Left lung (tissue), 10 donors: Measurements from ENCODE around the gene TMEFF1. TPM values are rescaled to one million over a fixed set of nuclear protein-coding genes. Genes with fewer than 3 reads are reported as not detected.

Experiments
- ATAC-seq: fragments of 200-7000 bp; cut with Tn5 transposase; one replicate; pipeline ENCODE4 v1.9.1; 2020; ENCODE audit warnings: moderate library complexity
- DNase-seq, 4 donors: peaks; one replicate each; pipeline ENCODE4 v3.0.0-alpha.2; 2013 to 2020
- H3K27ac ChIP-seq, 2 donors: fragments of 200-600 bp; sonication (generic) in 1 of 2; one replicate each; pipeline versions ENCODE4 v1.5.0 to v1.8.0; 2020 to 2021
- H3K27me3 ChIP-seq, 2 donors: fragments of 200-600 bp; sonication (generic) in 1 of 2; one replicate each; pipeline versions ENCODE4 v1.5.0 to v1.8.0; 2020 to 2021
- H3K36me3 ChIP-seq, 2 donors: fragments of 200-600 bp; sonication (generic) in 1 of 2; one replicate each; pipeline versions ENCODE4 v1.5.0 to v1.8.0; 2020 to 2021
- H3K4me1 ChIP-seq, 2 donors: fragments of 200-600 bp; one replicate each; pipeline ENCODE4 v1.8.0; 2021
- H3K4me3 ChIP-seq, 2 donors: fragments of 200-600 bp; sonication (generic) in 1 of 2; one replicate each; pipeline versions ENCODE4 v1.5.0 to v1.8.0; 2020 to 2021; ENCODE audit warnings: mild to moderate bottlenecking in 1 of 2
- H3K9me3 ChIP-seq, 2 donors: fragments of 200-600 bp; sonication (generic) in 1 of 2; one replicate each; pipeline versions ENCODE4 v1.5.0 to v1.8.0; 2020 to 2021
- CTCF ChIP-seq, 2 donors: fragments of 200-600 bp; sonication (generic) in 1 of 2; IDR thresholded peaks; one replicate each; pipeline versions ENCODE4 v1.5.0 to v1.8.0; 2021; ENCODE audit warnings: antibody characterized with exemption in 2 of 2
- intact Hi-C, 2 donors: fragments of 100-400 bp; cut with DNase I; formaldehyde crosslinking; loops; one replicate each; pipeline versions ENCODE4 v1.11.2 to v1.14.2; 2022
- polyA plus RNA-seq, 6 donors: library from polyadenylated mRNA; unstranded; fragments of 120-200 nt; gene quantifications; one replicate each; pipeline ENCODE4 v1.2.1, GENCODE V29; 2013; ENCODE audit not compliant: insufficient read length in 6 of 6
- total RNA-seq, 2 donors: library from RNA; stranded (reverse); fragmentation: NEBNext Ultra II Directional; extraction: Animal tissue kit (Norgen Biotek cat#: 25700); gene quantifications; one replicate each; pipeline ENCODE4 v1.2.1, GENCODE V29; 2021
- donor health status: DM: no; HTN: yes; CAD: no.
- donor health status: DM: no; HTN: no; CAD: no.

Gene TMEFF1
- total and polyA plus RNA-seq, 8 donors, result 0.58 to 4.4 (median 2.6) TPM; not detected in 1

GRCh38 chr9:100447041-100447440 lies 25.9 kb upstream of the TMEFF1 start:
- H3K9me3 ChIP-seq, result no peaks in the 10 kb centered on the region
- peaks cover 0 to 5% of the 10 kb centered on the region in 2 donors for H3K4me1 ChIP-seq
- no peaks in the 10 kb centered on the region for H3K27me3 ChIP-seq
- ATAC-seq, result no peak
- intact Hi-C loops, result no loop called here
- H3K4me3 ChIP-seq, result no peak overlapping the region
- no peak for TF ChIP-seq CTCF (IDR thresholded peaks at IDR 0.05)
- no peak for DNase-seq
- H3K36me3 ChIP-seq, result peaks cover 0 to 30% of the 10 kb centered on the region in 2 donors
- no peak overlapping the region for H3K27ac ChIP-seq

DNA sequence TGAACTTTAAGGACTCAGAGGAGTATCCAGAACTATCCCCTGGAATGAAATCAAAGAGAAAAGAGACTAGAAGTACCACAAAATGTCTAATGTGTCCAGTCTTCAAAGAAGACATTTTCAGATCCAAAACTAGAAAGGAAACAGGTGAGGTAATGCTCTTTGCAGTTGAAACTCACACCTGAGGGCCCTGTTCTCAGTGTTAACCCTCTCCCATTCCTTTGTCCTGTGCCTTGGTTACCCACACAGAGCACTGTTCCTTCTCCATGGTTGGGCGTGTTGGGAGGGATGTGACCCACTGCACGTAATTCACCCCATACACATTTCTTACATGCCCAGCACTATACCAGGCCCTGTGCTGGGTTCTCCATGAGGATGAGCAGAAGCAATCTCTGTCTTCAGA lies 24.7 kb upstream of the TMEFF1 start:
- no peaks in the 10 kb centered on the region for H3K9me3 ChIP-seq
- no peak overlapping the region for H3K4me3 ChIP-seq
- no peak for TF ChIP-seq CTCF (IDR thresholded peaks at IDR 0.05)
- no peak for DNase-seq
- no peaks in the 10 kb centered on the region for H3K27me3 ChIP-seq
- no peak overlapping the region for H3K27ac ChIP-seq
- peaks cover 0 to 5% of the 10 kb centered on the region in 2 donors for H3K4me1 ChIP-seq
- peaks cover 0 to 30% of the 10 kb centered on the region in 2 donors for H3K36me3 ChIP-seq
- ATAC-seq, result no peak
- intact Hi-C loops, result no loop called here

GRCh38 chr9:100449420-100449819 lies 23.5 kb upstream of the TMEFF1 start:
- H3K9me3 ChIP-seq, result no peaks in the 10 kb centered on the region
- no peak for DNase-seq
- peaks cover 0 to 30% of the 10 kb centered on the region in 2 donors for H3K36me3 ChIP-seq
- H3K27ac ChIP-seq, result no peak overlapping the region
- ATAC-seq, result no peak
- TF ChIP-seq CTCF (IDR thresholded peaks at IDR 0.05), result no peak
- intact Hi-C loops, result no loop called here
- no peak overlapping the region for H3K4me3 ChIP-seq
- no peaks in the 10 kb centered on the region for H3K27me3 ChIP-seq
- H3K4me1 ChIP-seq, result no peaks in the 10 kb centered on the region

DNA sequence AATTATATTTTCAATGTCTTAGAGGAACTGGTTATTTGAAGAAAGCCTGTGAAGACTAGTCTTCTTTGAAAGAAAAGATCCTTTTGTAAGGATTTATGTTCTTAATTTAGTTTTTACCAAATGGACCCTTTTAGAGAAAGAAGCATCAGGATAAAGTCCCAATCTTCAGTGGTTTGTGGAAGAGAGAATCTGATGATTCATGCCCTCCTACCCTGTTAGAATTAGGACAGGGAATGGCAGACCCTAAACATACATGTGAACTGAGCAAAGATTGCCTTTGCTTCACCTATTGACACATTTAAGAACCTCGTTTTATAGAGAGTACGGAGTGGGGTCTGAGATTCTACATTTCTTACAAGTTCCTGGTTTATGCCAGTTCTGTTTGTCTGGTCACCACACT lies 20.1 kb upstream of the TMEFF1 start:
- ATAC-seq, result no peak
- peaks cover 0 to 26% of the 10 kb centered on the region in 2 donors for H3K36me3 ChIP-seq
- H3K4me3 ChIP-seq, result no peak overlapping the region
- H3K9me3 ChIP-seq, result no peaks in the 10 kb centered on the region
- intact Hi-C loops, result no loop called here
- no peak for TF ChIP-seq CTCF (IDR thresholded peaks at IDR 0.05)
- H3K4me1 ChIP-seq, result no peaks in the 10 kb centered on the region
- DNase-seq, result no peak
- no peak overlapping the region for H3K27ac ChIP-seq
- H3K27me3 ChIP-seq, result no peaks in the 10 kb centered on the region

DNA sequence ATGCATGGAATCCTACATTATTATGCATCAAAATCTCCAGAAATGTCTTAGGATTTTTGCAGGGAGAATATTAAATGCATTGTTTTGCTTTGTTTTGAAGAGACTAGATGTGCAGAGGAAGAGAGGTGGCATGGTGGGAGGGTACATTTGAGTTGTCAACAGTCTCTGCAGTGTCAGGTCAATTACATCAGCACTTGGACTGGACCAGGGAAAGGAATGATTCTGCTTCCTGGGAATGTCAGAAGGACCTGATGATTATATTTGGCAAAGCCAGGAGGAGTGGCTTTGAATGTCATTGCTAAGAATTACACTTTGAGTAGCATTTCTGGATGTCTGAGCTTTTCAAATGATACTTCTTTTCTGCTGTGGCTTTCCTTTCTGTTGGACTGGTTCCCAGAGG lies 17.5 kb upstream of the TMEFF1 start:
- intact Hi-C loops, result no loop called here
- TF ChIP-seq CTCF (IDR thresholded peaks at IDR 0.05), result no peak

More for the DNA sequence above, 17.5 kb upstream of the TMEFF1 start:
- Histone ChIP-seq H3K27me3 (no peaks in the 10 kb centered on the region), H3K4me3 (no peak overlapping the region), H3K36me3 (peaks cover 0 to 26% of the 10 kb centered on the region in 2 donors), H3K4me1 (no peaks in the 10 kb centered on the region), H3K27ac (no peak overlapping the region), H3K9me3 (no peaks in the 10 kb centered on the region)
- DNase-seq (no peak), ATAC-seq (no peak)
